Measurements from ENCODE around the gene MYORG.
A peak's percentile ranks its signal among the peaks of the same experiment; 100 is the strongest.

The MYORG gene

GRCh38 chr9:34384368-34385165 lies 7.9 kb upstream of the MYORG start:
- no peak for DNase-seq

GRCh38 chr9:34383904-34384303 lies 7.2 kb upstream of the MYORG start:
- no peak for DNase-seq

- DNase-seq = no peak
These were observed 6.2 kb upstream of the MYORG start for GRCh38 chr9:34382879-34383278.

- no peak for DNase-seq
These were observed 5.4 kb upstream of the MYORG start for GRCh38 chr9:34382054-34382453.

GRCh38 chr9:34381323-34381722 lies 4.6 kb upstream of the MYORG start:
- DNase-seq = no peak

- peak; percentile 39 for DNase-seq
These were observed 4.0 kb upstream of the MYORG start for GRCh38 chr9:34380511-34381315.

GRCh38 chr9:34380034-34380510 lies 3.4 kb upstream of the MYORG start:
- no peak for DNase-seq

- peak; percentile 22 for DNase-seq
These were observed 2.8 kb upstream of the MYORG start for GRCh38 chr9:34379334-34380033.

GRCh38 chr9:34378376-34379060 lies 1.8 kb upstream of the MYORG start:
- no peak for DNase-seq

GRCh38 chr9:34377404-34377746 lies 677 bp upstream of the MYORG start:
- DNase-seq = no peak

- DNase-seq = peak; percentile 1
These were observed 650 bp downstream of the MYORG start for GRCh38 chr9:34375901-34376595.

GRCh38 chr9:34374905-34375552 lies 1.7 kb downstream of the MYORG start:
- DNase-seq = no peak

- DNase-seq = no peak
These were observed 2.4 kb downstream of the MYORG start for GRCh38 chr9:34374339-34374738.

GRCh38 chr9:34373749-34374148 lies 2.9 kb downstream of the MYORG start:
- no peak for DNase-seq

GRCh38 chr9:34372467-34373011 lies 4.2 kb downstream of the MYORG start:
- no peak for DNase-seq

- no peak for DNase-seq
These were observed 4.7 kb downstream of the MYORG start for GRCh38 chr9:34371886-34372466.

- no peak for DNase-seq
These were observed 5.5 kb downstream of the MYORG start for GRCh38 chr9:34370970-34371880.

GRCh38 chr9:34370335-34370969 lies 6.2 kb downstream of the MYORG start:
- no peak for DNase-seq

GRCh38 chr9:34369636-34370035 lies 7.1 kb downstream of the MYORG start:
- no peak for DNase-seq

Data from GOT3 (cell line).